Activated CD4-positive, alpha-beta memory T cell treated with anti-CD3 and anti-CD28 coated beads, Interleukin-2, amount 10 ng/mL, durations not matched to agents 7 days and 5 days (primary cell): ENCODE data around the gene FEM1B. TPM values are rescaled to one million over a fixed set of nuclear protein-coding genes. Genes with fewer than 3 reads are reported as not detected.

Source experiments
- CTCF ChIA-PET: fragments of 350-600 bp; sonication (Branson Sonifier 250); formaldehyde crosslinking; loops from one replicate; lab custom pipeline; 2021; ENCODE audit warnings: antibody characterized with exemption, inconsistent platforms; lab: Charles Lee
- POLR2A ChIA-PET: fragments of 350-600 bp; sonication (Branson Sonifier 250); formaldehyde crosslinking; loops from one replicate; lab custom pipeline; 2021; ENCODE audit warnings: antibody characterized with exemption; lab: Charles Lee
- DNase-seq: peaks from one replicate; pipeline ENCODE4 v3.0.0-alpha.2; 2020
- H3K27ac Mint-ChIP-seq: one replicate; pipeline ENCODE4 v1.8.0; 2021; ENCODE audit warnings: mild to moderate bottlenecking, mixed read lengths
- H3K27me3 Mint-ChIP-seq: one replicate; pipeline ENCODE4 v1.8.0; 2021; ENCODE audit warnings: mixed read lengths
- H3K36me3 Mint-ChIP-seq: one replicate; pipeline ENCODE4 v1.8.0; 2021; ENCODE audit warnings: low read depth, mixed read lengths
- H3K4me1 Mint-ChIP-seq: one replicate; pipeline ENCODE4 v1.8.0; 2021; ENCODE audit warnings: mixed read lengths
- H3K4me3 Mint-ChIP-seq: one replicate; pipeline ENCODE4 v1.8.0; 2021; ENCODE audit warnings: mild to moderate bottlenecking, mixed read lengths
- H3K9me3 Mint-ChIP-seq: one replicate; pipeline ENCODE4 v1.8.0; 2021; ENCODE audit warnings: mixed read lengths
- total RNA-seq, 2 experiments: library from RNA; stranded (reverse); gene quantifications; one replicate each; pipeline ENCODE4 v1.2.3, GENCODE V29; 2021

FEM1B gene
- total RNA-seq, 2 experiments from 2014 or later = 46.9 to 48.8 TPM

DNA sequence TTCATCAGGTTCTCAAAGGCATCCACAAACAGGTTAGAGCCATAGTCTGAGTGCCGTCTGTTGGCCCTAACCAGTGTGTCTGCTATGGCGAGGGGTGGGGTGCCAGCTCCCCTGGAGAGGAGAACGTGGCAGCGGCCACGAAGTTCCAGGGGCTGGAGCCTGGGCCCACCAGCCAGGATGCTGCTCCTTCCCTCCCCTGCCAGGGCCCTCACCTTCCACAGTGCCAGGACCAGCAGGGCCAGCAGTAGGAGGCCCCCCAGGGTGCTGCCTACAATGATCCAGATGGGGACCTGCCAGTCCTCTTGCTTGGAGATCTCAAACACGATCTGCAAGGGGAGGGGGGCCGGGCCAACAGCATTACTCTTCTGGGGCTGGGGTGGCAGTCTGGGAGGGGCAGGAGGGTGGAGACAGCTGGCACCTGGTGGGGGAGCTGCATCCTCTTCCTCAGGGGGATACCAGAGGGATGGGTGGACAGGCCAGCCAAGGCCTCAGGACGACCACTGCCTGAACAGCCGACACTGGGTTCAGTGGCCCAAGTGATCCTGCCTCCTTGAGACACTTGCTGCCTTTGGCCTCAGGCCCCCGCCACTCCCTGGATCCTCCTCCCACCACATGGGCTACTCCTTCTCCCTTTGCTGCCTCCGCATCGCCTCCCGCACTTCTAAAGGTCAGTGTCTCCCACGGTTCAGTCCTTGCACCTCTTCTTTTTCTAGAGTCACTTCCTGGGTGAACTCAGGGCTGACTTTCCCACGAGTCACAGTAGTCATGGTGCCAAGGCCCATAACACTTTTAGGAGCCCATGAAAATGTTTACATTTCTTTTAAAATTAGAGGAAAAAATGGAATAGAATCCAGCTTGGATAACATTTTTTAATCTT, 26.3 kb downstream of the FEM1B start:
- Mint-ChIP-seq H3K4me1 (peaks cover 18% of the 10 kb centered on the region), H3K27me3 (peaks cover 7% of the 10 kb centered on the region), H3K4me3 (no peak overlapping the region), H3K36me3 (no peaks in the 10 kb centered on the region), H3K9me3 (no peaks in the 10 kb centered on the region), H3K27ac (no peak overlapping the region)
- ChIA-PET CTCF (interaction anchor here (0.8 to 2.6 kb wide), 6 partner anchors 12 to 370 kb away, joined by 3 to 10 read pairs (median 3); no protein-coding TSS in a partner anchor), POLR2A (interaction anchor here (1.2 to 2.2 kb wide), 2 partner anchors 25 to 26 kb away, joined by 3 to 5 read pairs; partner anchors contain the start of gene FEM1B)
- no peak for DNase-seq

DNA sequence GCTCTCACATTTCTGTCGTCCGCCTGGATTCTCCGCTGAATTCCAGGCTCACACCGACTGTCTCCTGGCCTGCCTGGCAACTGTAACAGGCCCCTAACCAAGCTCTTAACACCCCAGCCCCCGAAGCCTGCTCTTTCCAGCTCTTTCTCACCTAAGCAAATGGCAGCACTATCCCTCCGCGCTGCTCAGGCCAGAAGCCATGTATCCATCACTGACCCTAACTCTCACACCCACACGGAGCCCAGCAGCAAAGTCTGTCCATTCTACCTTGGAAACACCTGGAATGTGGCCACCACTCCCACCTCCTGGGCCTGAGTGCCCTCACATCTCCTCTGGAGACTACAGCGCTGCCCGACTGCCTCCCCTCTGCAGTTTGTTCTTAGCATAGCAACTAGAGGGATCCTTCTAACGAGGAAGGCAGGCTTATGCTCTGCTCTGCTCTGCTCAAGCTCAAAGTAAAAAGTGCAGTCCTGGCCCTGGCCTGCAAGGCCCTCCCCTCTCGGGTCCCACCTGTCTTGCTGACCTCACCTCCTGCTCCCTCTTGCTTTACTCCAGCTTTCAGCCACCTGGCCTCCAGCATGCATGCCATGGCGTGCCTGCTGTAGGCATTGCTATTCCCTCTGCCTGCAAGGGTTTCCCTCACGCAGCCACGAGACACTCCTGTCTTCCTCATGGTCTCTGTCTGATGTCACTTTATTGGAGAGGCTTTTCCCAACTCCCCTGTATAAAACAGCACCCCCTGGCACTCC, 27.2 kb downstream of the FEM1B start:
- peaks cover 9% of the 10 kb centered on the region for H3K4me1 Mint-ChIP-seq
- DNase-seq = peak; percentile 9
- no peak overlapping the region for H3K4me3 Mint-ChIP-seq
- ChIA-PET CTCF (interaction anchor here (0.8 to 2.6 kb wide), 8 partner anchors 13 to 369 kb away, joined by 3 to 10 read pairs (median 3); no protein-coding TSS in a partner anchor), POLR2A (interaction anchor here (2.2 kb wide), 1 partner anchor 27 kb away, joined by 5 read pairs; the partner anchor contains the start of gene FEM1B)
- H3K36me3 Mint-ChIP-seq = no peaks in the 10 kb centered on the region
- H3K27me3 Mint-ChIP-seq = peaks cover 7% of the 10 kb centered on the region
- H3K27ac Mint-ChIP-seq = no peak overlapping the region
- H3K9me3 Mint-ChIP-seq = no peaks in the 10 kb centered on the region

DNA sequence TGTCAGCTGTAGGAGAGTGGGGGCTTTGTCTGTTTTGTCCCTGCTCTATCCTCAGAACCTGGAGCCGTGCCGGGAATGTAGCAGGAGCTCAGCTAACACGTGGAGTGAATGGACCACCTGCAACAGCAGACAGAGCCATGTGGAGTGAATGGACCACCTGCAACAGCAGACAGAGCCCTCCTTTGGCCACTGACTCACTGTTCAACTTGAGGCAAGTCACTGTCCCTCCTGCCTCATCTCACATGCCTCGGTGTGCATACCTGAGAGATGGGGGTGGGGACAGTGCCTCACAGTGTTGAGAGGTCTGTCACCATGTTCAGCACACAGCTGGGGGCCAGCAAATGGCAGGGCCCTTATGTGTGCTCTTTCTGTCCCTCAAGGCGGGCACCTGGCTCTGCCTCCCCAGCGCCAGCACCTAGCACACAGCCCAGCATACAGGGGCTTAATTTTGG, 27.9 kb downstream of the FEM1B start:
- Mint-ChIP-seq H3K27me3 (peaks cover 7% of the 10 kb centered on the region), H3K4me1 (peaks cover 9% of the 10 kb centered on the region), H3K4me3 (no peak overlapping the region), H3K27ac (no peak overlapping the region), H3K36me3 (no peaks in the 10 kb centered on the region), H3K9me3 (no peaks in the 10 kb centered on the region)
- POLR2A ChIA-PET = interaction anchor here (2.0 kb wide), 1 partner anchor 28 kb away, joined by 19 read pairs; the partner anchor contains the start of gene FEM1B
- DNase-seq = no peak
- CTCF ChIA-PET = interaction anchor here (0.6 to 2.7 kb wide), 8 partner anchors 26 to 1760 kb away, joined by 3 to 19 read pairs (median 4); no protein-coding TSS in a partner anchor

DNA sequence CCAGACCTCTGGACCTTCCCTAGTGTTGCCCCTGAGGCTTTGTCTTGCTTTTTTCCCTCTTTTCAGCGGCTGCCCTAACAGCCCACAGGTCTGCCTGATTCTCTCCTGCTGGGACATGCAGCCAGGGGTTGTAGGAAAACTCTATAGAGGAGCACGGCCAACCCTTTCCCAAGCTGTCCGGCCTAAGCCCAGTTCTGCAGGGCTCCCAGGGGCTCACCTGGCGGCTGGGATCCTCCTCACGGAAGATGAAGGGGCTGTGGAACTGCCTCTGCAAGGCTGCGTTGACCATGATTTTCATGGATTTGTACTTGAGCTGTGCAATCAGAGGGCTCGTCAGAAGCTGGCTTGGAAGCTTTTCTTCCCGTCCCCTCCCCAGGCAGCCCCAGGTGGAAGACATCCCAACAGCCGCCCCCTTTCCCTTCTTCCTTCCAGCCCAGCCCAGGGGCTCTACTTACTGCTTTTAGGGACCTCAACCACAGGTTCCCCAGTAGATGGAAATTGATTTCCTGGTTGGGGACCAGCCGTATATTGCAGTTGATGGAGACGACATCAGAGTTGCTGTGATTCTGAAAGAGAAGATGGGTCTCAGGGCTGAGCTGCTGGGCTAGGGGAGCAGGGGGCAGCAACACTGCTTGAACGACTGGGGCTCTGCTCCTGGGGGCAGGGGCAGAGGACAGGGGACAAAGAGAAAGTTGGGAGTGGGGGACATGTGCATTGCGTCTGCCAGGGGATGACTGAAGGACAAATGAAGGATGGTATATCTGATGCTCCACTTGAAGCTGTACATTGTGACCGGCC, 29.8 kb downstream of the FEM1B start:
- H3K27ac Mint-ChIP-seq = no peak overlapping the region
- H3K4me3 Mint-ChIP-seq = no peak overlapping the region
- ChIA-PET CTCF (interaction anchor here (0.7 to 2.7 kb wide), 34 partner anchors 9 to 572 kb away, joined by 3 to 37 read pairs (median 6); partner anchors contain the start of gene FEM1B), POLR2A (interaction anchor here (0.8 to 2.0 kb wide), 2 partner anchors 30 to 58 kb away, joined by 3 to 19 read pairs; partner anchors contain the start of gene FEM1B)
- H3K9me3 Mint-ChIP-seq = no peaks in the 10 kb centered on the region
- DNase-seq = peak; percentile 11
- H3K4me1 Mint-ChIP-seq = peaks cover 9% of the 10 kb centered on the region
- H3K36me3 Mint-ChIP-seq = no peaks in the 10 kb centered on the region
- peaks cover 7% of the 10 kb centered on the region for H3K27me3 Mint-ChIP-seq

DNA sequence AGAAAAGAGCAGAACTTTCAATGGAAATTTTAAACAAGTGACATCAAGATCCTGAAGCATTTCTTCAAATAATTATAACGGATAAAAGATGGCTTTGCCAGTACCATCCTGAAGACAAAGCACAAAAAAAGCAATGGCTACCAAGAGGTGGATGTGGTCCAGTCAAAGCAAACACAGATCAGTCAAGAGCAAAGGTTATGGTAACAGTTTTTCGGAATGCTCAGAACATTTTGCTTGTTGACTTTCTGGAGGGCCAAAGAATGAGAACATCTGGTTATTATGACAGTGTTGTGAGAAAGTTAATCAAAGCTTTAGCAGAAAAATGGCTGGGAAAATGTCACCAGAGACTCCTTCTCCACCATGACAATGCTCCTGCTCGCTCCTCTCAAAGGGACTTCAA, 31.5 kb downstream of the FEM1B start:
- H3K9me3 Mint-ChIP-seq = no peaks in the 10 kb centered on the region
- H3K4me1 Mint-ChIP-seq = peaks cover 9% of the 10 kb centered on the region
- H3K27ac Mint-ChIP-seq = no peak overlapping the region
- CTCF ChIA-PET = interaction anchor here (1.1 kb wide), 1 partner anchor 73 kb away, joined by 3 read pairs; no protein-coding TSS in a partner anchor
- no peaks in the 10 kb centered on the region for H3K36me3 Mint-ChIP-seq
- H3K4me3 Mint-ChIP-seq = no peak overlapping the region
- peaks cover 7% of the 10 kb centered on the region for H3K27me3 Mint-ChIP-seq
- no peak for DNase-seq
- POLR2A ChIA-PET = no interaction called here

DNA sequence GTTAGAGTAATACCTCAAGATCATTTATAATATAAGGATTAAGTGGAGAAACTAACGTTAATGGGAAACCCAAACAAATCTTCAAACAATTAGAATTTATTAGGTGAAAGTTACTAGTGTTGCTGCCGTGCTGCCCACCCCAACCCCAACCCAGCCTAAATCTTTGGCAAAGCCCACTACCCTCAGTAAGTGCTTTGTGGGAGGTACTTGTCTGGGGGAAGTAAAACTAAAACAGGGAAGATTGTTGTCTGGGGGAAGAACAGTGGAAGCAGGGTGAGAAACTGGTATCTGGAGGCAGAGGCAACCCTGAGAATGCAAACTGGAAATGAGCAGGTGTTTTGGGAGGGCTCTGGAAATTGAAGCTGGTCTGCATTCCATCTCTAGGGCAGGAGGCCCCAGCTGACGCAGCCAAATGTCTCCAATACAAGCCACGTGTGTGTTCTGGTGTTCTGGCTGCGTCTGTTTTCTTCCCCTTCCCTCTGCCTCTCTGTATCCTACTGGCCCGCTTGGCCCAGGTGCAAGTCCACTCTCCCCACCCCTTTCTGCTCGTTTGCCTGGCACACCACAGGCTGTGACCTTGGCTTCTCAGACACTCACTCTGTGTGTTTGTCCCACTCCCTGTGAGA, 32.7 kb downstream of the FEM1B start:
- ChIA-PET POLR2A (no interaction called here), CTCF (interaction anchor here (1.1 kb wide), 1 partner anchor 250 kb away, joined by 4 read pairs; no protein-coding TSS in a partner anchor)
- no peaks in the 10 kb centered on the region for H3K9me3 Mint-ChIP-seq
- H3K27me3 Mint-ChIP-seq = peaks cover 7% of the 10 kb centered on the region
- H3K4me1 Mint-ChIP-seq = peaks cover 9% of the 10 kb centered on the region
- H3K27ac Mint-ChIP-seq = no peak overlapping the region
- no peak for DNase-seq
- no peaks in the 10 kb centered on the region for H3K36me3 Mint-ChIP-seq
- no peak overlapping the region for H3K4me3 Mint-ChIP-seq

DNA sequence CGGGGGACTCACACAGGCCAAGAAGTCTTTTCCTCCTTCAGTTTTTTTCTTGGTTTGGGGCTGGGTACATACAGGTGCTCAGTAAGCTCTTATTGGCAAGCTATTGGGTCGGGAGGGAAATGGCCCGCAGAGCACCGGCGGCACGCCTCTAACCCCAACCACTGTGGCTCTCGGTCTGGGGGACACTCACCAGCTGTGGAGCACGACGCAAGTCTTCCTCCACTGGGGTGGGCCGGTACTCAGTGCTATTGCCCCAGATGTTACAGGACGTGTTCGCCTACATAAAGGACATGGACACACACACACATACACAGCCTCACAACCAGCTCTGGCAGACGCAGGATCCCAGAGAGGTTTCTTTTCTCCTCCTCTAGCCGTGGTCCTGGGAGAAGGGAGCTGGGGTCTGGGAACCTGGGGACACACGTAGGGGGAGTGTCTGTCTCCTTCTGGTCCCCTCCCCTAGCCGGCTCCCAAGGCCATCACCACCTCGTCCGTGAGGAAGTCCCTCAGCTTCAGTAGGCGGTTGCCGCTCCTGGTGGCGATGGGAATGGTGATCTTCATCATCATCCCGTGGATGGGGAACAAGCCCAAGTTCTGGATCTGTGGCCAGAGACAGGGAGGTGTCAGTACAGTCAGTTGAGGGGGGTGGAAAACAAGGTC, 33.4 kb downstream of the FEM1B start:
- Mint-ChIP-seq H3K36me3 (no peaks in the 10 kb centered on the region), H3K4me1 (peaks cover 9% of the 10 kb centered on the region), H3K9me3 (no peaks in the 10 kb centered on the region), H3K4me3 (no peak overlapping the region), H3K27ac (no peak overlapping the region), H3K27me3 (peaks cover 7% of the 10 kb centered on the region)
- ChIA-PET CTCF (interaction anchor here (1.1 kb wide), 1 partner anchor 249 kb away, joined by 4 read pairs; no protein-coding TSS in a partner anchor), POLR2A (no interaction called here)
- DNase-seq = peak; percentile 14

DNA sequence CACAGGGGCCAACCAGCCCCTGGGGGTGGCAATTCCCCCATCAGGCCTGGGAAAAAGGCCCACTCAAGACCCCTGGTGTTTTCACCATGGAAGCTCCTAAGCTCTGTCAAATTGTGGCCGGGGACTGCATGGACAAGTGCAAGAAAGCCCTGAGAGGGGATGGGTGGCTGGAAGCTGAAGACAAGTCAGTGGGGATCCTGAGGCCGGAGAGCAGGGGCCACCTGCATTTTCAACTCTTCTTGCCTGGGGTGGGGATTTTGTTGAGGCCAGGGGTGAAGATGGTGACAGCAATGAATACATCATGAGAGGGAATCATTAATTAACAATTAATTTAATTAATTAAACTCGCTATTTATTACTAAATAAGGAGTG, 33.9 kb downstream of the FEM1B start:
- Mint-ChIP-seq H3K27me3 (peaks cover 7% of the 10 kb centered on the region), H3K4me1 (peaks cover 4% of the 10 kb centered on the region), H3K9me3 (no peaks in the 10 kb centered on the region), H3K36me3 (no peaks in the 10 kb centered on the region), H3K4me3 (no peak overlapping the region), H3K27ac (no peak overlapping the region)
- ChIA-PET CTCF (no interaction called here), POLR2A (no interaction called here)
- DNase-seq = no peak

DNA sequence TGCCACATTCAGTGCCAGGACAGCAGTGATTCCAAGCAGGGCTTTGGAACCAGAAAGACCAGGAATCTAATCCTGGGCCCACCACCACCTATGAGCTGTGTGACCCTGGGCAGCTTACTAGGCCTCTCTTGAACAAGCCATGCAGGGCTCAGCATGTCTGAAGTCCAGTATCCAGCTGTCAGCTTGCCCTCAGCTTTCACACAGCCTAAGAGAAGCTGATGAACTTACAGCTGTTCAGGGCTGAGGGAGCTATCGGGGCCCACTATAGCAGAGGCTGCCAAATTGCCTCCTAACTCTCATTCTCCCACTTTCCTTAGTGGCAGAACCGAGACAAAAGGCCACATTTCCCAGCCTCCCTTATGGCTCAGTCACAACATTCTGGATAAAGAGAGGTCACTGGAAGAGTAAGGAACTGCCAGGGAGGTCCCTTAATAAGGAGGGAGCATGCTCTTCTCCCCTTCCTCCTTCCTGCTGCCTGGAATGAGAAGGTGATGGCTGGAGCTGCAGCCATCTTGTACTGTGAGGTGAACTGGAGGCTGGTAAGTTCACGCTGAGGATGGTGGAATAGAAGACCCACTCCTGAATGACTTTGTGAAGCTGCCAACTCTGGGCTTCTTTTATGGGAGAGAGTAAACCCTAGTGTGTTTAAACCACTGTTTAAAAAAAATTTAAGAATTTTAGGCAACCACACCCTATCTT, 34.5 kb downstream of the FEM1B start:
- H3K9me3 Mint-ChIP-seq = no peaks in the 10 kb centered on the region
- no peaks in the 10 kb centered on the region for H3K36me3 Mint-ChIP-seq
- no peak overlapping the region for H3K27ac Mint-ChIP-seq
- ChIA-PET CTCF (no interaction called here), POLR2A (no interaction called here)
- no peak overlapping the region for H3K4me3 Mint-ChIP-seq
- peaks cover 7% of the 10 kb centered on the region for H3K27me3 Mint-ChIP-seq
- H3K4me1 Mint-ChIP-seq = no peaks in the 10 kb centered on the region
- peak; percentile 6 for DNase-seq

DNA sequence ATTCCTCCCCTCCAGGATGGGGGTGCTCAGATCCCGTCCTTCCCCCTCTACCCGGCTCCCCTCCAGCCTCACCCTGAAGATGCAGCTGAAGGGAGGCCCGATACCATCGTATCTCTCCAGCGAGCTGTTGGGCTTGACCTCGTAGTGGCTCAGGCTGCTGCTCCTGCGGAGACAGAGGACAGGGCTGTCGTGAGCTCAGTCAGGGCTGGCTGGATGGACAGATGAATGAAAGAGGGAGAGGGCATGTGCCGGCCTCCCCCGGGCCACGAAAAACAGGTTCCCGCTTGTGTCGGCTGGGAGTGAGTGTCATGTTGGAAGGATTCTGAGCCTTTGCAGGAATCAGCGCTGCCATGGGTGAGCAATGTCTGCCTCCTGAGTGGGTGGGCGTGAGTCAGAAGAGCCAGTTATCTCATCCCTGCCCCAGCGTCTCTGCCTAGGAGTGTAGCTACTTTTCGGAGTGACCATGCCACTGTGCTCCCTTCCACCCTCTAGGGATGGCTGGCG, 35.2 kb downstream of the FEM1B start:
- H3K27ac Mint-ChIP-seq = no peak overlapping the region
- H3K4me1 Mint-ChIP-seq = no peaks in the 10 kb centered on the region
- no peaks in the 10 kb centered on the region for H3K36me3 Mint-ChIP-seq
- no peaks in the 10 kb centered on the region for H3K9me3 Mint-ChIP-seq
- DNase-seq = peak; percentile 15
- CTCF ChIA-PET = no interaction called here
- POLR2A ChIA-PET = no interaction called here
- peaks cover 4% of the 10 kb centered on the region for H3K27me3 Mint-ChIP-seq
- no peak overlapping the region for H3K4me3 Mint-ChIP-seq
